HG03558 (cell line): ENCODE data around the gene CREBBP.

Experiments used
- ATAC-seq: cut with Tn5 transposase; IDR thresholded peaks from one replicate; pipeline ENCODE4 v1.9.1; 2021; ENCODE audit warnings: moderate number of reproducible peaks; ENCODE audit not compliant: unreplicated experiment; ENCODE audit errors: extremely low read depth

CREBBP gene

DNA sequence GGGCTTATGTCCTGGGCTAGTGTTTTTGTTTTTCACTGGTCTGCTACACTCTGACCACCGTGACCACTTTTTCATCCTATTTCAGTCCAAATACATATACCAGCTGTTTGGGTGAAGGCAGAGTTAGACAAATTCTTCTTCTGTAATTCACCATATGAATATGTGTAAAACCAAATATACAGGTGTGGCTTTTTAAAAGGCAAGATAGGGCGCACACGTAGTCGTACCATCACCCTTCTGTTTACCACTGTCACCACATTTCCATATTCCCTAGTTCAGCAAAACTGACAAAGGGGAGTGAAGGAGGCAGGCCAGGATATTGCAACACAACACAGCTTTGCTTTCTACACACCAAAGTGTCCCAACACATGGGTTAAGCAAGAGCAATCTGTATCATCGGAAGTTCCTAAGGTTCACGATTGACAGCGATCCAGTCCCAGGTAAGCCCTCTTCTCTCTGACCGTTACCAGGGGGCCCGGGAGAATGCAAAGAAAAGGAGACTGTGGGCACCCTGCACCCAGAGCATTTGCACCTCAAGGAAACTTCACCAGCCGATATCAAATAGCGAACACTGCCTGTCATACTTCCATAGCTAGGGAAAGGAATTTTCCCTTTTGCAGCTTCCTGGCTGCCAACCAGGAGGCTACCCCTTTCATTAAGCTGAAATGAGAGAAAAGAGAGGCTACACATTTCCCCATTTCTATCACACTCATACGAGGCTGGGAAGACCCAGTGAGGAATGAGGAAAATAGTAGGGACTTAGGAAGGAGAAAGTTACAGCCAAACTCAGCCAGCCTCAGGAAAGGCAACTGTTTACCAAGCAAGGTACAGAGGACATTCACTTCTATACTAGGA is 23.1 kb downstream of the CREBBP start:
- no peak for ATAC-seq

DNA sequence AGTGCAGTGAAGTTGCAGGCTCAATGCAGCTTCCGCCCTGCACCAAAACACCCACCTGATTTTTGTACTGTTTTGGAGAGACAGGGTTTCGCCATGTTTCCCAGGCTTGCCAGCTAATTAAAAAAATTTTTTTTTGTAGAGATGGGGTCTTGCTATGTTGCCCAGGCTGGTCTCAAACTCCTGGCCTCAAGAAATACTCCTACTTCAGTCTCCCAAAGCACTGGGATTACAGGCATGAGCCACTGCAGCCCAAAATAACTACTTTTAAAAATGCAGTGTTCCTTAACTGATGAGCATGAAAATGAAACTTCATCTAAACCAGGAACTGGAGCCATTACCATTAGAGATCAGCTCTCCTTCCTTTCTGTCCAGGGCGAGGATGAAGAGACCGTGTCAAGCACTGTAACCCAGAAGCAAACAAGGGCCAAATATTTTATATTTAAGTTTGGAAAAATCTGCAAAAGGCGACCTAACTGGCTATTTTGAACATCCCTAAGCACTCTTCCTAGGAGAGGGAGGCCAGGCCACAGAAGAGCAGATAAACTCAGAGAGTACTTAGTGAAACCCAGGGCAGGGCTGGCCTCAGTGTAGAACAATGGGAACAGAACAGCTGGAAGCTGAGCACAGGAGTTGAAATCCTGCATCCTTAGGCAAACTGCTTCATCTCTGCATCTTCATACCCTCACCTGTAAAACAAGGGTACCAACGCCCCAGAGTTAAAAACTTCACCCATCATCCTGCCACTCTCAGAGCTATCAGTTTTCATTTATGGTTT is 24.0 kb downstream of the CREBBP start:
- no peak for ATAC-seq

DNA sequence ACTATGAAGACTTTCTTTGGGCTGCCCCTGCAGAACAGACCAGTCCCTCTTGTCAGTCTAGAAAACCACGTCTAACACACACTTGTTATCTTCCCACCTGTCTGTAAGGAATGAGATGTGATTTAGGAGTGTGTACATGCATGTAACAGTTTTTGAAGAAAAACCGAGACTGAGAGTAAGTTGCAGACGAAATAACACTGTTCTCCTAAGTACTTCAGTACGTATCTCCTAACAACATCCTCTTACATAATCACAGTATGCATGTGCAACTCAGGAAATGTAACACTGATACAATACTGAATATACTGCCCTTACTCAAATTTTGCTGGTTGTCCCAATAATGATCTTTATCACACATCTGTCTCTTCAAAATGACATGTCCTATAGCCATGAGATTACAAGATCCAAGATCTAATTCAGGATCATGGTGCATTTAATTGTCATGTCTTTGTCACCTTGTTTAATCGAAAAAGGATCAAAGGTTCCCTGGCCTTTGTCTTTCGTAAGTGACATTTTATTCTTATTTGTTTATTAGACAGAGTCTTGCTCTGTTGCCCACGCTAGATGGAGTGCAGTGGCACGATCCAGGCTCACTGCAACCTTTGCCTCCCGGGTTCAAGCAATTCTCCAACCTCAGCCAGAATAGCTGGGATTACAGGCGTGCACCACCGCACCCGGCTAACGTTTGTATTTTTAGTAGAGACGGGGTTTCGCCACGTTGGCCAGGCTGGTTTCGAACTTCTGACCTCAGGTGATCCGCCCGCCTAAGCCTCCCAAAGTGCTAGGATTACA is 25.6 kb downstream of the CREBBP start:
- ATAC-seq: no peak

DNA sequence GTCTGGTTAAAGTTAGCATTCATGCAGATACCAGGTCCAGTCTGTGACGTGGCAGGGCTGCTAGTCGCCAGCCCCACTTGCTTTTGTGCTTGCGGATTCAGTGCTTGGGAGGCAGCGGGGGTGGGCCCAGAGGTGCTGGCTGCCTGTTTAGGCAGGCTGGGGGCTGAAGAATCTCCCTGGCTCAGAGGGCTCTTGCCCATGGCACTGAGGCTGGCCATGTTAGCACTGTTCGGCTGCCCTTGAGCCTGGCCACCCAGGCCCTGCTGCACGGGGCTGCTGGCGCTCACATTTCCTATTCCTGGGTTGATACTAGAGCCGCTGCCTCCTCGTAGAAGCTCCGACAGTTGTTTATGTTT is 30.0 kb downstream of the CREBBP start:
- no peak for ATAC-seq

DNA sequence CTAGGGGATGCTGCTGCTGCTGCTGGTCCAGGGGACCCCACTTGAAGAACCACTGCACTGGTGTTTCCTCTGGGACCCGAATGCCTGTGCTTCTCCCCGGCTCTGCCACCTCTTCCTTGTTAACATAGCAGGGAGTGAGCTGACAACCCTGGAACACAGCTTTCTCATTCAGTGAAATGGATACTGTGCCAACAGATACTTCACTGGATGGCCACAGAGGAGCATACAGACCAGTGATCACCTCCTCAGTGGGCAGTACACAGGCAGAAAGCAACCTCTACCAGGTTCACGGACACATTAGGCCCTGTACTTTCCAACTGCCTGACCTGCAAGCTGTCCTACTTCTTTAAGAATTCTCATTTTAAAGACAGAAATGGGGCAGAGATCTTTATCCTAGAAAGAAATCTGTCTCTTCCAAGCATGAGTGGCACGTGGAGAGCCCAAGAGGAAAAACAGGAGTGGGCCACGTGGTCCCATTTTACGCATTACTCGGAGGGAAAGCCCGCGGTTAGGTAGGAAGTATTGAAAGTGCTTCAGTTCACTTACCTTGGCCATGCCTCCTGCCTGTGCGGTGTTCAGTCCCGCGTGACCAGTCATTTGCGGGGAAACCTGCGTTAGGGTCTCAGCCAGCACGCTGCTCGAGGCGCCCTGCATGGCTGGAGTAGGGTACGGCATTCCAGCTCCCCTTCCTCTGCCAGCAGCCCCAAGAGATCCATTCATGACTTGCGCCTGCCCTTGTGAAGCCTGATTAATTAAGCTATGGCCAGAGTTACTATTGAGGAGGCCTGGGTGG is 30.6 kb downstream of the CREBBP start:
- ATAC-seq: no peak

DNA sequence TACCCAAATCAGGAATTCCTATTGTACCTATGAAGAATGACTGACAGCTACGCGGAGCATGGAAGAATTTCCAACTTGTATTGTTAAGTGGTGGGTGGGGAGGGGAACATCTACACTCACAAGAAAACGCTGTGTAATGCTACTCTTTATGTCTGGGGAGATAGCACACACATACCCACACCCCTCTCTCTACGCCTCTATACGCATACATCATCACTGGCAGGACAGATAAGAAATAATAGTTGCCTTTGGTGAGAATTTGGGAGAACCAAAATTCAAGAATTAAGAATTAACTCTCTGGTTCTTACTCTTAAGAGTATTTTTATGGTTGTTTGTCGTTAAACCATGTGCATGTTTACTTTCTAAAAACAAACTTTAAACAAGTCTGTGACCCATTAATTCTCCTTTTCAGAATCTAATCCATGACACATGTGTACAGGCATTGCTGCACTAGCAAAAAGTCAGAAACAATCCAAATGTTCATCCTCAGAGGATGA is 33.9 kb downstream of the CREBBP start:
- ATAC-seq: no peak

DNA sequence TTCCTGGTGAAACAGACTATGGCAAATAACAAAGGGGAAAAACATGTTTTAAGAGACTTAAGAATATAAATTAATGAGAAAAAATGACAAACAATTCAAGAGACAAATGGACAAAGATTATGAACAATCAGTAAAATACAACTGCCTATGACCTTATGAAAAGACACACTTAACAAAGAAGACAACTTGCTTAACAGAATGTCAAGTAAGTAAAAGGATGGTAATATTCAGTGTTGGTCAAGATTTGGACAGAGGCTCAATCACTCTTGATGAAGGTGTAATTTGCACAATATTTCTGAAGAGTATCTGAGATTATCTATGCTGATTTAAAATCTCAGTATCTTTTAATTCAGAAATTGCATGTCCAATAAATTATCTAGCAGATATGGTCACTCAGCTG is 34.4 kb downstream of the CREBBP start:
- no peak for ATAC-seq

DNA sequence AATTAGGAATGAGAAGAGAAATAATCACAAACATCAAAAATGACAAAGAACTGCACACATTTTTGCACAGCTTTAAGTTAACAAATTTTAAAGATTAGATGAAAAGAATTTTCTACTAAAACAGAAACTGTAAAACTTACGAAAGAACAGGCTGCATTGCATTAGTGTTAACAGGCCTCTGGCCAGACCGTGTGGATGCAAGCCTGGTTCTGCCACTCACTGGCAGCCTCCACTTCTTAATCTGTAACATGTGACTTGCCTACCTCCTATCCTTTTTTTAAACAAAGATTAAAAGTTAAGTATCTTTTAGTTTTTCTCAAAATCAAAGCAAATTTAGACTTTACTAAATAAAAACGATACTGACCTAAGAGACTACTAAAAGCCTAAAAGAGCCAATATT is 37.5 kb downstream of the CREBBP start:
- no peak for ATAC-seq

DNA sequence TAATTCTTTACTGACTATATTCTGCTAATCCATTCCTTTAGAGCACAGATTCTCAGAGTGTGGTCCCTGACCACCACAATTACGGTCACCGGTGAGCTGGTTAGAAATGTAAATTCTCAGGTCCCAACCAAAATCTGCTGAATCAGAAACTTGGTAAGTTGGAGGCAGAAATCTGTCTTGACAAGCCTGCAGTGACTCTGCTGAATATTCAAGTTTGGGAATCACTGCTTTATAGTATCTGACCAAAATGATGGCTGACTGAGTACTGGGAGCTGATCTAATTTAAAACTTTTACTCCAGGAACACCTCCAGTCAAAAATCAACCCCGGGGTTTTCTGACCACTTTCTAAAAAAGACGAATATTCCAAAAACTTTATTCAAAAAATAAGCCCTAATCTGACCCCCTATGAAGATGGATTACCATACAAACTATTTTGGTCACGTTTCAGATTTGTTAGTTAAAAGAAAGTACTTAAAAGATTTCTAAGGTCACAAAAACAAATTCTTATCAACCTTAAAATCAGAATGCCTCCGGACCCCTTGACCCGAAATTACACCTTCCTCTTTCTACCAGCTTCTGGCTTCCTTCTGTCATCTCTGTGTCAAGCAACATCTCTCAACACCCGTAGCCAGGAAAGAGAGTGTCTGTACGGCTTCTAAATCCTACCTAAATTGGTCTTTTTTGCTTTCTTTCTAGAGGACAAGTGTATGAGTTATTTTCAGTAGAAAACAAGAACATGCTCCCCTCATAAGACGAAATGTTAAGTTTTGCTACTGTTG is 38.6 kb downstream of the CREBBP start:
- ATAC-seq: no peak

DNA sequence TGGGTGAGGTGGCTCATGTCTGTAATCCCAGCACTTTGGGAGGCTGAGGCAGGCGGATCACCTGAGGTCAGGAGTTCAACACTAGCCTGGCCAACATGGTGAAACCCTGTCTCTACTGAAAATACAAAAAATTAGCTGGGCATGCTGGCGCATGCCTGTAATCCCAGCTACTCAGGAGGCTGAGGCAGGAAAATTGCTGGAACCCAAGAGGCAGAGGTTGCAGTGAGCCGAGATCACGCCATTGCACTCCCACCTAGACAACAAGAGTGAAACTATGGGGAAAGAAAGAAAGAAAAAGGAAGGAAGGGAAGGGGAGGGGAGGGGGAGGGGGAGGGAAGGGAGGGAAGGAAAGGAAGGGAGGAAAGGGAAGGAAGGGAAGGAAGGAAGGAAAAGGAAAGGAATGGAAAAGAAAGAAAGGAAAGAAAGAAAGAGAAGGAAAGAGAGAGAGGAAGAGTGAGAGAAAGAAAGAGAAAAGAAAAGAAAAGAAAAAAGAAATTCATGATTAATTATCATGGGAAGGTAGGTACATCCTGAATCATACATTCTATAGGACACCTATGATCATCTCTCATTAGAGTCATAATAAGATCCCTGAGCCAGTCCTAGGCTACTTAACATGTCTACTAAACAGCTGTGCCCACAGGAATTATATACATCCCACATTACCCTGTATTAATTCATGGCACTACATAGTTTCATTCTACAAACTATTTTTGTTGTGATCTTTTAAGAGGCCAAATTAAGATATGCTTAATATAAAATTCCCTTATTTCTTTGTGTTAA is 40.9 kb downstream of the CREBBP start:
- ATAC-seq: no peak

DNA sequence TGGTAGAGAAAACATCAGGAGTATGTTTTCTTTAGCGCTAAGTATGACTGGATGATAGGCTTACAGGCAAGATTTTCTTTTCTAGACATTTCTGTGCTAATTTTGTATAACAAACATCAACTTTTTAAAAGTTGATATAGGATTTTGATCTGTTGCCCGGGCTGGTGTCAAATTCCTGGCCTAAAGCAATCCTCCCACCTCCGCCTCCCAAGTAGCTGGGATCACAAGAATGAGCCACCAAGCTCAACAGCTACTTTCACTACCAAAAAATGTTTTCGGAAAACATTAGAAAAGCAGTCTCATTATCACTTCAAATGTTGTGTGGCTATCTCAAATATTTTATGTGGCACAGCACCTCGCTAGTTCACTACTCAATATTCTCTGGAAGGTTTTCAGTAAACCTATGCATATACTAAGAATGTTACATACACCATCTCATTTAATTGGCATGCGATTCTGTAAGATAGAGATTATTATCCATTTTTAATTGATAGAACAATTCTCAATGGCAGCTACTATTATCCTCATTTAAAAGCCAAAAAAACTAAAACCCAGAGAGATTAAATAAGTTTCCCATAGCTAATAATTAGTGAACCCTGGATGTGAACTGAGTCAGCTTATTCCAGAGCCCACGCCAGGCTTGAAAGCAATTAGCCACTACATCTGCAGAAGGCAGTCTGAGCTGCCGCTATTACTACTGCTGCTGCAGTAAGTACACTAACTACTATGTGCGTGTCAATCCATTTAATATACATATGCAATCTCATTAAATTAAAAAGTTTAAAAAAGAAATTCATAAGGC is 41.7 kb downstream of the CREBBP start:
- no peak for ATAC-seq

DNA sequence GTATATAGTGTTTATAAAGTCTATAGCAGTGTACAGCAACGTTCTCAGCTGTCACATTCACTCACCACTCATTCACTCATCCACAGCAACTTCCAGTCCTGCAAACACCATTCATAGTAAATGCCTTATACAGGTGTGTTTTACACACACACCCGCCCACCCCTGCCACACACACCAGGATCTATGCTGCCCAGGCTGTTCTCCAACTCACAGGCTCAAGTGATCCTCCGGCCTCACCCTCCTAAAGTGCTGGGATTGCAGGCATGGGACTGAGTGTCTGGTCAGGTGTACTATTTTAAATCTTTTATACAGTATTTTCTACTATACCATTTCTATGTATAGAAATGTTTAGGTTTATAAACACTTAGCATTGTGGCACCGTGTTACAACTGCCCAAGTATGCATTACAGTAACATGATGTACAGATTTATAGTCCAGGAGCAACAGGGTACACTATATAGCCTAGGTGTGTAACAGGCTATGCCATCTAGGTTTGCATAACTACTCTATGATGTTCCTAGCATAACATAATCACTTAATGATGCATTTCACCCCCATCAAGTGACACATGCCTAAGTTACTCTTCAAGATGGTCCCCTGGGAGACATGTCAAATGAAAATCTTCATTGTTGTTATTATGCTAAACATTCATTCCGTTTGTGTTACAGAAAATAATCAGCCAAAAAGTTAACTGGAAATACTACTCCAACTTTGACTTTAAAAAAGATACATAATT is 42.5 kb downstream of the CREBBP start:
- no peak for ATAC-seq

DNA sequence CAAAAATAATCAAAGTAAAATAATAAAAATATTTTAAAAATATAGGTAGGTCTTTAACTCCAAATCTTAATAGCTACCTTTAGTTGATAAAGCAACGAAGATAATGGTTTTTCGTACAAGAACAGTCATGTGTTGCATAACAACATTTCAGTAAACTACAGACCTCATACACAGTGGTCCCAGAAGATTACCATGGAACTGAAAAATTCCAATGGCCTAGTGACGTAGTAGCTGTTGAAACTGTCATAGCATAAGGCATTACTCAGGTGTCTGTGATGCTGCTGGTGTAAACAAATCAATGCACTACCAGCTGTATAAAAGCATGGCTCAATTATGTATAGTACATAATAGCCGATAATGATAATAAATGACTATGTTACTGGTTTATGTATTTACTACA is 43.9 kb downstream of the CREBBP start:
- no peak for ATAC-seq

DNA sequence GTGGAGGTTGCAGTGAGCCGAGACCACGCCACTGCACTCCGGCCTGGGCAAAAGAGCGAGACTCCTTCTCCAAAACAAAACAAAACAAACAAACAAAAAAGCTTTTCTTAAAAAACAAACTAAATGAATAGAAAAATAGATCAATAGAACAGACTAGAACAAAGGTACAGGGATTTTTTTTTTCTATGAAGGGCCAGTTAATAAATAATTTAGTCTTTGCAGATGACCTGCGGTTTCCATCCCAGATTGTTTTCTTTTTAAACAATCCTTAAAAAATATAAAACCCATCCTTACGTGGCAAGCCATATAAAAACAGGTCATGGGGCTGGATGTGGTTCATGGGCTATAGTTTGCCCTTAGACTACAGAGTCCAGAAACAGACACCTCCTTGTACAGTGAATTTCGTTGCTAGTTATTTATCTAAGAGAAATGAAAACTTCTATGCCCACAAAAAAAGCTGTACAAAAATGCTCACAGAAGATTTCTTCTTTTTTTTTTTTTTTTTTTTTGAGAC is 45.4 kb downstream of the CREBBP start:
- ATAC-seq: no peak

DNA sequence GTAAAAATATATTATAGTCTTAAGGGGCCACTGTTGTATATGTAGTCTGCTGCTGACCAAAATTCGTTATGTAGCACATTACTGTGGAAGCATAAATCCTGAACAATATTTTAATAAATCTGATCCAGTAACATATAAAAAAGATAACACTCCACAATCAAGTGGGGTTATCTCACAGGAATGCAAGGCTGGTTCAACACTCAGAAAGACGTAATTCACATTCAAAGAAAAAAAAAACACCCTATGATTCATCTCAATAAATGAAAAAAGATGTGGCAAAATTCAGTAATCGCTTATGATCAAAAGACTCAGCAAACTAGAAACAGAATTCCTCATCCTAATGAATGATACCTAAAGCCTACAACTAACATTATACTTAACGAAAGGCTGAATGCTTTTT is 47.8 kb downstream of the CREBBP start:
- no peak for ATAC-seq

DNA sequence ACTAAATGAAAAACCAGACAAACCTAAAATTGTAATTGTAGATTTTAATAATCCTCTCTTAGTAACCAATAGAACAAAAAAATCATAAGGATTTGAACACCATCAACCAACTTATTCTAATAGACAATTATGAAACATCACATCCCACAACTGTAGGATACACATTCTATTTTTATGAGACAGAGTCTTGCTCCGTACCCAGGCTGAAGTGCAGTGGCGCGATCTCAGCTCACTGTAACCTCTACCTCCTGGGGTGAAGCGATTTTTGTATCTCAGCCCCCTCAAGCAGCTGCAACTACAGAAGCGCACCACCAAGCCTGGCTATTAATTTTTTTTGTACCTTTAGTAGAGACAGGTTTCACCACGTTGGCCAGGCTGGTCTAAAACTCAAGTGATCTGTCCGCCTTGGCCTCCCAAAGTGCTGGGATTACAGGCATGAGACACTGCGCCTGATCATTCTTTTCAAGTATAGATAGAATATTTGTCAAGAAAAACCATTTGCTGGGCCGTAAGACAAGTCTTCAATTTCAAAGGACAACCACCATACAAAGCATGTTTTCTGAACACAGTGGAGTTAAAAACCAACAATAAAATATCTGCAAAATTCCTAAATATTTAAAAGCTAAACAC is 49.8 kb downstream of the CREBBP start:
- ATAC-seq: no peak
